MCF 10A (cell line): ENCODE measurements around the gene NLRC5. TPM values are rescaled to one million over a fixed set of nuclear protein-coding genes. Genes with fewer than 3 reads are reported as not detected.

Experiments
- BruUV-seq: library from RNA; stranded (reverse); fragments of 400-500 nt; replicated peaks from 2 replicates; lab custom pipeline; 2021; lab: Mats Ljungman, UMichigan
- CTCF ChIA-PET: fragments of 300-600 bp; sonication (Branson Sonifier 250); formaldehyde crosslinking; extraction: SDS; loops from one replicate; lab custom pipeline; 2021; ENCODE audit warnings: antibody characterized with exemption, inconsistent platforms; lab: Yijun Ruan, JAX
- POLR2A ChIA-PET: fragments of 300-600, 350-650 bp; sonication (Branson Sonifier 250); formaldehyde crosslinking; extraction: SDS; loops from one replicate; lab custom pipeline; 2020; ENCODE audit warnings: antibody characterized with exemption, inconsistent platforms; lab: Yijun Ruan, JAX
- DNase-seq: peaks from one replicate; pipeline ENCODE4 v3.0.0-alpha.2; 2018; ENCODE audit not compliant: unreplicated experiment
- H3K27ac Mint-ChIP-seq: one replicate; pipeline ENCODE4 v1.8.0; 2022; ENCODE audit warnings: mild to moderate bottlenecking, low read depth, mixed read lengths; ENCODE audit not compliant: unreplicated experiment
- H3K27me3 Mint-ChIP-seq: one replicate; pipeline ENCODE4 v1.8.0; 2022; ENCODE audit warnings: mixed read lengths; ENCODE audit not compliant: insufficient read depth, unreplicated experiment
- H3K36me3 Mint-ChIP-seq: one replicate; pipeline ENCODE4 v1.8.0; 2022; ENCODE audit warnings: mild to moderate bottlenecking, moderate library complexity, mixed read lengths; ENCODE audit not compliant: insufficient read depth, unreplicated experiment
- H3K4me1 Mint-ChIP-seq: one replicate; pipeline ENCODE4 v1.8.0; 2022; ENCODE audit warnings: mixed read lengths; ENCODE audit not compliant: insufficient read depth, unreplicated experiment
- H3K4me3 Mint-ChIP-seq: one replicate; pipeline ENCODE4 v1.8.0; 2022; ENCODE audit warnings: mild to moderate bottlenecking, moderate library complexity, mixed read lengths; ENCODE audit not compliant: unreplicated experiment
- H3K9me3 Mint-ChIP-seq: one replicate; pipeline ENCODE4 v1.8.0; 2022; ENCODE audit warnings: mixed read lengths; ENCODE audit not compliant: unreplicated experiment
- intact Hi-C: fragments of 100-400 bp; cut with micrococcal nuclease; formaldehyde crosslinking; loops from 2 replicates; pipeline ENCODE4 v1.14.1; 2022
- total RNA-seq: library from RNA; stranded (reverse); gene quantifications from 2 replicates; pipeline ENCODE4 v1.2.3, GENCODE V29; 2022
- TF ChIP-seq, protein P1 (sequence below): fragments of 200-600 bp; IDR thresholded peaks from one replicate; pipeline ENCODE4 v1.8.0; 2022; ENCODE audit warnings: antibody characterized with exemption, mild to moderate bottlenecking; ENCODE audit not compliant: unreplicated experiment

NLRC5 gene
- total RNA-seq, 1 experiment from 2014 or later: 8.0 TPM

DNA sequence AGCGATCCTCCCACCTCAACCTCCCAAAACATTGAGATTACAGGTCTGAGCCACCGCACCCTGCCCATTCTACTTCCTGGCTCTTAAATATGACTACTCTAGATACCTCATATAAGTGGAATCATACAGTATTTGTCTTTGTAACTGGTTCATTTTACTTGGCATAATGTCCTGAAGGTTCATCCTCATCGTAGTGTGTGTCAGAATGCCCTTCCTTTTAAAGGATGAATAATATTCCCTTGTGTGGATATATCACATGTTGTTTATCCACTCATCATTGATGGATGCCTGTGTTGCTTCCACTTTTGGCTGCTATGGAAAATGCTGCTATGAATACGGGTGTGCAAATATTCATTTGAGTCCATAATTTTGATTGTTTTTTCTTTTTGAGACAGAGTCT lies 33.3 kb upstream of the NLRC5 start:
- H3K27me3 Mint-ChIP-seq: no peaks in the 10 kb centered on the region
- TF ChIP-seq, protein P1, sequence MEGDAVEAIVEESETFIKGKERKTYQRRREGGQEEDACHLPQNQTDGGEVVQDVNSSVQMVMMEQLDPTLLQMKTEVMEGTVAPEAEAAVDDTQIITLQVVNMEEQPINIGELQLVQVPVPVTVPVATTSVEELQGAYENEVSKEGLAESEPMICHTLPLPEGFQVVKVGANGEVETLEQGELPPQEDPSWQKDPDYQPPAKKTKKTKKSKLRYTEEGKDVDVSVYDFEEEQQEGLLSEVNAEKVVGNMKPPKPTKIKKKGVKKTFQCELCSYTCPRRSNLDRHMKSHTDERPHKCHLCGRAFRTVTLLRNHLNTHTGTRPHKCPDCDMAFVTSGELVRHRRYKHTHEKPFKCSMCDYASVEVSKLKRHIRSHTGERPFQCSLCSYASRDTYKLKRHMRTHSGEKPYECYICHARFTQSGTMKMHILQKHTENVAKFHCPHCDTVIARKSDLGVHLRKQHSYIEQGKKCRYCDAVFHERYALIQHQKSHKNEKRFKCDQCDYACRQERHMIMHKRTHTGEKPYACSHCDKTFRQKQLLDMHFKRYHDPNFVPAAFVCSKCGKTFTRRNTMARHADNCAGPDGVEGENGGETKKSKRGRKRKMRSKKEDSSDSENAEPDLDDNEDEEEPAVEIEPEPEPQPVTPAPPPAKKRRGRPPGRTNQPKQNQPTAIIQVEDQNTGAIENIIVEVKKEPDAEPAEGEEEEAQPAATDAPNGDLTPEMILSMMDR: no peak
- no peak overlapping the region for H3K27ac Mint-ChIP-seq
- peaks cover 4% of the 10 kb centered on the region for H3K36me3 Mint-ChIP-seq
- CTCF ChIA-PET: no interaction called here
- H3K4me1 Mint-ChIP-seq: no peaks in the 10 kb centered on the region
- H3K4me3 Mint-ChIP-seq: no peak overlapping the region
- no TSS peak for BruUV-seq
- POLR2A ChIA-PET: no interaction called here
- H3K9me3 Mint-ChIP-seq: no peaks in the 10 kb centered on the region
- no peak for DNase-seq
- intact Hi-C loops: no loop called here

GRCh38 chr16:56956756-56957155 lies 32.6 kb upstream of the NLRC5 start:
- Mint-ChIP-seq H3K27me3 (no peaks in the 10 kb centered on the region), H3K36me3 (no peaks in the 10 kb centered on the region), H3K9me3 (no peaks in the 10 kb centered on the region), H3K4me1 (no peaks in the 10 kb centered on the region), H3K4me3 (no peak overlapping the region), H3K27ac (no peak overlapping the region)
- no TSS peak for BruUV-seq
- POLR2A ChIA-PET: no interaction called here
- intact Hi-C loops: no loop called here
- CTCF ChIA-PET: no interaction called here
- TF ChIP-seq, protein P1: no peak
- DNase-seq: no peak

DNA sequence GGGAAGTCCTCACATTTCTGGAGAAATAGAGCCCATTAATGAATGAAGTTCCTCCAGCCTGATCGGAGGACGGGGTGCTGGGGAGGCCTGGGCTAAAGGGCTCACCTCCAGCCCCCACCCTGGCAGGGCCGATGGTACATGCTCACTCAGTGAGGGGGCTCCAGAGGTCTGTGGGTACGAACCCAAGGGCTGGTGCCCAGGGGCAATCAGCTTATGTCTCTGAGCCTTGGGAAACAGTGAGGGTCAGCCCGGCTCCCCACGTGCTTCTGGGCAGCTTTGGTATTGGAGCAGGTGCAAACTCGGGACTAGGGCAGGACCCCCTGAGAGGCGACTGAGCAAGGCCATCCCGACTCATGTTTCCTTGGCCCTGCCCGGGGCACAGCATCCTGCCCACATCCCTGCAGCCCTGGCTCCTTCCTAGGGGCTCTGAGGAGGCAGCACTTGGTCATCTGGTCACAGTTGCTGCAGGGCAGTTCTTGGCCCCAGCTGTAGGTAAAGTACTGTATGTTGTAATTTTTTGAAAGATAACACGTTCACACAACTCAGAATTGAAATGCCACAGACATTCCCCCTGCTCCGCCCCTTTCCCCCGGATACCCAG lies 28.6 kb upstream of the NLRC5 start:
- DNase-seq: no peak
- no TSS peak for BruUV-seq
- H3K9me3 Mint-ChIP-seq: no peaks in the 10 kb centered on the region
- TF ChIP-seq, protein P1: no peak
- H3K4me3 Mint-ChIP-seq: no peak overlapping the region
- intact Hi-C loops: no loop called here
- no peaks in the 10 kb centered on the region for H3K27me3 Mint-ChIP-seq
- no peak overlapping the region for H3K27ac Mint-ChIP-seq
- peaks cover 5% of the 10 kb centered on the region for H3K4me1 Mint-ChIP-seq
- ChIA-PET POLR2A (interaction anchor here (0.8 to 1.1 kb wide), 2 partner anchors 16 to 29 kb away, joined by 3 to 5 read pairs; partner anchors contain the start of gene HERPUD1), CTCF (interaction anchor here (0.9 kb wide), 1 partner anchor 48 kb away, joined by 3 read pairs; no protein-coding TSS in a partner anchor)
- H3K36me3 Mint-ChIP-seq: no peaks in the 10 kb centered on the region

- BruUV-seq: no TSS peak
- TF ChIP-seq, protein P1: no peak
- CTCF ChIA-PET: interaction anchor here (0.9 kb wide), 1 partner anchor 48 kb away, joined by 3 read pairs; no protein-coding TSS in a partner anchor
- DNase-seq: no peak
- Mint-ChIP-seq H3K36me3 (no peaks in the 10 kb centered on the region), H3K27ac (no peak overlapping the region), H3K27me3 (no peaks in the 10 kb centered on the region), H3K9me3 (no peaks in the 10 kb centered on the region), H3K4me3 (no peak overlapping the region), H3K4me1 (peaks cover 5% of the 10 kb centered on the region)
- POLR2A ChIA-PET: interaction anchor here (0.8 to 1.1 kb wide), 2 partner anchors 15 to 29 kb away, joined by 3 to 5 read pairs; partner anchors contain the start of gene HERPUD1
- intact Hi-C loops: no loop called here
Measured at GRCh38 chr16:56961386-56961785, 28.0 kb upstream of the NLRC5 start.
